Pulmonary artery endothelial cell (primary cell): ENCODE data around the gene SKAP1. TPM values are rescaled to one million over a fixed set of nuclear protein-coding genes. Genes with fewer than 3 reads are reported as not detected.
"Not testable (repeated sequence)": the region's sequence is repeated elsewhere in the genome, so short reads cannot be mapped to it uniquely, and the experiment has no call there.

ENCODE experiments used
- DNase-seq: peaks from one replicate; pipeline ENCODE4 v3.0.0-alpha.2; 2011; ENCODE audit warnings: low read depth, low spot score
- total RNA-seq: library from RNA; depleted of rRNA; stranded (reverse); fragments of >200 nt; gene quantifications from 2 replicates; pipeline ENCODE4 v1.2.3, GENCODE V29; 2014

SKAP1 gene
- total RNA-seq, 1 donor from 2014 or later: not detected

DNA sequence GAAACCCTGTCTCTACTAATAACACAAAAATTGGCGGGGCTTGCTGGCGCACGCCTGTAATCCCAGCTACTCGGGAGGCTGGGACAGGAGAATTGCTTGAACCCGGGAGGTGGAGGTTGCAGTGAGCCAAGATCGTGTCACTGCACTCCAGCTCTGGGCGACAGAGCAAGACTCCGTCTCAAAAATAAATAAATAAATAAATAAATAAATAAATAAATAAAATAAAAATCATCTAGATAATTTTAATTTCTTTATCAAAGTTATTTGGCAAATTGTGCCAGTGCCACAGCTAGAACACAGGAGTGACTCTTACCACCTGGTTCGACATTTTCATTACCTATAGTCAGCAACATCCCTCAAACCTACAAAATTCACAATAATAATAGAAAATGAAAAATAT, 143.1 kb downstream of the SKAP1 start:
- not testable (repeated sequence) for DNase-seq

DNA sequence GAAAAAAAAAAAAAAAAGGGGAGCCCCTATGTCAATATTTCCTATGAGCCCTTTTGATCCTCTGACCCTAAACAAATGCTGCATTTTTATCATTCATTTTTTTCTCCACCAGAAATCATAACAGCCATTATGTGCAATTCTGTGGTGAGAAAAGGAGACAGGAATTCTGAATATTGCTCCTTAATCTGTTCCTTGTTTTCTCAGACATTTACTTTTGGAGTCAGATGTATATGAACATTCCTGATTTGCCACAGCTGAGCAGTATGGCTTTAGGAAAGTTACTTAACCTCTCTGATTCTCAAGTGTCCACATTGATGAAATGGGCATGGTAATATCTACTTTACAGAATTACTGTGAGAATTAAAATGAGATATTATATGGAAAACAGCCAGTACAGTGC, 144.4 kb downstream of the SKAP1 start:
- DNase-seq: no peak

DNA sequence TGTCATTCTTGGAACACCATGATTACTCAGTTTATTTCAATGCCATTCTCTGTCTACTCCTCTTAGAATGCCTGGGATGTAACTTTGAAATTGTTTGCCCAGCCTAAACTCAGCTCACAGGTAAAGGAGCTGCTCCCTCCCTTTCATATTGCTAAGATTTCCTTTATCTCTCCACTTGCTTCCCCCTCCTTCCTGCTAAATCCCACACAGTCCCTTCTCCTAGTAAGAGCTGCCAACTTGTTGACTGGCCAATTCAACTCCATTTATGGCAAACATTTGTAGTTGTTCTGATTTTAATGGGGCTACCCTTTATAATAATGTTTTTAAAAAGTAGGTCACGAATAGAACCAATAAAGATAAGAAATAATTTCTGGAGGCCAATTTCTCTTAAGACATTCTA, 146.1 kb downstream of the SKAP1 start:
- no peak for DNase-seq

DNA sequence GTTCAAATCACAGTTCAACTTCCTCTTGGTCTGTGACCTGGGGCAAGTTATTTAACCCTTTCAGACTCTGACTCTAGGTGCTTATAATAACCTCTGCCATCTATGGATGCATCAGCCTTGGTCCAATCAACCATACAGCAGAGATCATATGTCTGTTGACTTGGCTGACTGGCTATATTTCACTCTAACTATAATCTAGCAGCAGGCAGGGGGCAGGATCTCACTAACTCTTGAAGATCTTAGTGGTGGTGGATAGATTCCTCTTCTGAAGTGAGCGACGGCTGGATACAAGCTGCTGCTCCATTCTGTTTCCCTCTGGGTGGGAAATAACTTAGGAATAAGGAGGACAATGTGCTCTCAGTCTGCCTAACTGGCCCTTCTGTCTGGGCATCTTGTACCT, 146.6 kb downstream of the SKAP1 start:
- DNase-seq: no peak

DNA sequence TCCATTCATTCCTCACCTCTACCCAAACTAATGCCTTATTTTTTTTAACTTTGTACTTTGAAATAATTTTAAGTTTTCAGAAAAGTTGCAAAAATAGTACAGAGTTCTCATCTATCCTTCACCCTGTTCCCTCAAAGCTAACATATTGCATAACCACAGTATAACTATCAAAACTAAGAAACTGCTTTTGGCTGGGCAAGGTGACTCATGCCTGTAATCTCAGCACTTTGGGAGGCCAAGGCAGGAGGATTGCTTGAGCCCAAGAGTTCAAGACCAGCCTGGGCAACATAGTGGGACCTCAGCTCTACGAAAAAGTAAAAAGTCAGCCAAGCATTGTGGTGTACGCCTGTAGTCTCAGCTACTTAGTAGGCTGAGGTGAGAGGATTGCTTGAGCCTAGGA, 147.7 kb downstream of the SKAP1 start:
- DNase-seq: no peak

DNA sequence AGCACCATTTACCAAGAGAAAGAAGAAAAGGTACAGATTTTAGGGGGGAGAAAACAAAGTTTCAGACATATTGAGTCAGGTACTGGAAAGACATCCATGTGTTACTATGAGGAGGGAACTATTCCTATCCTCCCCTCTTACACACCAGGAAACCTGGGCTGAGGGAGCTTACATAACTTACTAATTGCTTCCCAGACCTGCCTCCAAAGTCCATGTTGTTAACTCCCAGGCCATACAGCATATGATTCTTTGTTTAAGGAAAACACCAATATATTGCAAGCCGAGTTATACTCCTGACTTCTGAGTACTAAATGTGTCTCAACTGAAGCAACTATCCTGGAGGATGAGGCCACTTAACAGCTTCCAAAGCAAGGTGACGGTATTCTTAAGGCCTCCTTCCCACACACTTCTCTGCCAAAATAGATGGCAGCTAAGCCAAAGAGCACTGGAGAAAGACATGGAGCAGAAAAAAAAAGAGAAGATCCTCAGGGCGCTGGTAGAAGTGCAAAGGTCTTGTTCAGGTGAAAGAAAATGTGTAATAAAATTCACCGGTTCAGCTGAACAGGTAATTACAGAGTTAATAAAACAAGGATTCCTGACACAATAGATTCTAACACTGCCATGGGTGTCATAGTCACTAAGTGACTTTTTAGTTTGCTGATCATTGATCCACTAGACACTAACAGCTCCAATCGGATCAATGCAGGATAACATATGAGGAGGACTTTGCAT, 151.1 kb downstream of the SKAP1 start:
- no peak for DNase-seq

DNA sequence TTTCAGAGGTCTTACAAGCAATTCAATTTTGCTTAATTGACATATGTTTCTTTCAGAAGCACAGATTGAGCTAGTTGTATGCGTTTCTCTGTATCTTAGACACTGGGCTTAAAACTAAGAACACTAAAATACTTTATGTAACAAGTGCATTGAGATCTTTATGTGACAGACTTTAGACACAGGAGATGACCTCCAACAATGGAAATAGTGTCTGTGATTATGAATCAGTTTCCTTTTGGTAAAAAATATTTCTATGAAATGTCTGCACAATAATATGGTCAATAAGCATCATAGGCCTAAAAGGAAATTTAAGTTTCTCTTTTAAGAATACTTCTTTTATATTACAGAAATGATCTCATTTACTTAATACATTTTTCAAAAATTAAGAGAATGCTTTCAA, 153.2 kb downstream of the SKAP1 start:
- DNase-seq: no peak

DNA sequence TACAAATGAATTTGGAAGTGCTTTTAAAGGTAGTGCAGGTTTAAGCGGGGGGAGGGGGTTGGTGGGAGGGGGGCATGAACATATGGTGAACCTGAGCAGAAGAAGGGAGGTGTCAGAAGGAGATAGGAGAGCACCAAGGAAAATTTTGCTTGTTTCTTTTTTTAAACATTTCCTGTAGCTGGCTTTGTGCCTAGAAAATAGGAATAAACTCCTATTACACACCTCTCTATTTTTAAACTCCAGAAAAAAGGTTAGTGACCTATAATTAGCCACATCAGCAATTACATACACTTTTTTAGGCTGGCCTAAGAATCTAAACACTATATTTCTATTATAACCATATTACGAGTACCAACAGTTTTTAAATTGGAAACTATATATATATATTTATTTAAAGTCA, 159.1 kb downstream of the SKAP1 start:
- DNase-seq: no peak

DNA sequence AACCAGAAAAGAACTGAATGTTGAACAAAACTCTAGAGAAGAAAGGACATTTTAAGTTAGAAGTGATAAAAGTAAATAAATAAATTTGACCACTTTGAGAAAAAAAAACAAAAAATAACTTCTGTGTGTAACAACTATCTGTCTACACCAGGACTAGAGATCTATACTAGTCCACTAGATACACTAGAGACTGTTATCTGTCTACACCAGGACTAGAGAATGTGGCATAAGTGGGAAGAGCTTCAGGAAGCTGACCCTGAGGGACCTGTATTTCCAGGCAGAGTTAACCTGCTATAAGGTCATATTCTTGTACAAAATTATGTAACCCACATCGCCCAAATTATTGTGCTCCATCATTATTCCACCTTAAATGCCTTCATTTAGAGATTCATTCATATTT, 160.8 kb downstream of the SKAP1 start:
- DNase-seq: no peak

DNA sequence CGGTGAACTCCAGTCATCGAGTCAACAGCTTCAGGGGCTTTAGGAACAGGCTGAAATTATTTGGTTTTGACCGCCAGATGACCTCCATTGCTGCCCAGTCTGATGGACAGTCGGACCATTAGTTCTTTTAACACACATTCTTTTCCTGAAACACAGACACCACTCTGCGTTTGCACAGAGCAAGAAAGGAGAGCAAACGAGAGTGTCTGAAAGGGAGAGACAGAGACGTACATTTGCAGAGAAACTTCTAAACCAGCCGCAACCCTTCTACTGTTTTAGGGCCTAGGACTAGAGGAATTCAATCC, 166.3 kb downstream of the SKAP1 start:
- DNase-seq: no peak

DNA sequence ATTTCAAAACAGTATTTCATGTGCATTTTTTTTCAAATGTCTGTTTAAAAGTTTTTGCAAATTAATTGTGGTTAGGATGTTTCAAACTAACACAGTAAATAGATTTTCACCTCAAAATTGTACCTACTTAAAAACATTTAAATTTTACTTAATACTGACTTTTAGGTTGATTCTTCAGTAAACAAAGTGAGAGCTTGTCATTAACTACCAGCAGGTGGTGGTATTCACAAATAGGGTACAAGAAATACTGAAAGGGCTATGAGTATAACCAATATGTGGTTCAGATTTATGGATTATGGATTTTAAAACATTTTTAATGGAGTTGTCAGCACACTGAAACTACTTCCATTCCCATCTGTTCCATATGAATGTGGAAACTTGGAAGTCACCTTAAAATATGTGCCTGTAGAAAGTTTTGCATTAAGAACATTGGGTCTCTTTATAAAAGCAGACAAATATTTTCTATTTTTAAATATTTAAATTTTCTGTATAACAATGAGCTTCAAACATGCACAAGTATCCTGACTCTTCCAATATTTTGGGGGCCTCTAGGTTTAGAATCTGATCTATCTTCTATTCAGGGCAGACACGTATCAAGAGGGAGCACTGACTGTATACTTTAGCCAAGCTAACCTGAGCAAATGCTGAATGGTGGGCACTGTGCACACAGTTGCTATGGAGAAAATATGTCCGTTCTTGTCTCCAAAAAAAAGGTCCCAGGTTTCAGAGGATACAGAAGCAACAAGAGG, 166.9 kb downstream of the SKAP1 start:
- DNase-seq: no peak

DNA sequence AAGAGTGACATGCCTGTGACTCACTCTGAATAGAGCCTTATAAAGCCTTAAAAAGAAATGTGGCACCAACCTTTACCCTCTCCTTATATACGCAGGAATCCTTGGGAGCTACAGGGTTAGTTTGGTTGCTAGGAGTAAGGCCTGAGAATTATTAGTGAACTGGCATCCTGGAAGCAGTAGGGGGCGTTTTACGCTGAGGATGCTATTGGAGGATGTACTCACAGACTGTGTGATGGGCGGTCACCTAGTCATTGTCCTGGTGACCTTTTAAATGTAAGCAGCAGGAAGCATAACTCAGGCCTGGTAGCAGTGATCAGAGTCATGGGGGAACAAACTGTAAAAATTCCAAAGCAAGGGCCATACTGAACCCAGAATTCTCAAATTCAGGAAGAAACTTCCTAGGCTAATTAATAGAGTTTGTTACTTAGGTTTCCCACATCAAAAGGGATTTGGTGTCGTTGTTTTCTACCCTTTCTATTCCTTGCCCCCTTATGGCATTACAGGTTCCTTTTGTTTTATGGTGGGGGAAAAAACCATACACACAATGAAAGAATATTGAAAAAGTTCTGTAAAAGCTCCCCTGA, 168.6 kb downstream of the SKAP1 start:
- no peak for DNase-seq

DNA sequence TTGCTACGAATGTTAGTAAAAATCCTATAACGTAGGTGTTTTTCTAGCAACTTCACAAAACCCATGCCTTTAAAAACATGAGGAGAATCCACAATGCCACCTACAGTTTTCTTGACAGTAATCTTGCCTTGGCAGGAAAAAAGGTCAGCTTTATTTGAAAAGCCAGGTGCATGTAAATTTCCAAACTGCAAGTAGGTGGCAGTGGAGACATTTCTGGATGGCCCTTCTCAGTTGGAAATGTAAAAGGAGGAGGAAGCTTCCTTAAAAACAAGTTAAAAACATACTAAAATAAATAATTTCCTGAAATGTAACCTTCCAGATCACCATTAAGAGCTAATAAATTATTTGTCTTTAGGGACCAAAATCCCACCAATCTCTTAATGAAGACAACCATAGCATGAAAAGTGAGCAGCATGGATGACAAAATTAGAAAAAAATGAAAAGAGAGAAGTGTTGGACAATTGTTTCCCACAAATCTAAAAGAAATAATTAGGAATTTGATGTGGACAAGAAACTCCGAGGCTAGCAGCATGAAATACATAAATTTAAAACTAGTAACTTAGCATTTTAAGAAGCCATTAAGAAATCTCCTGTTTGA, 170.2 kb downstream of the SKAP1 start:
- DNase-seq: no peak

DNA sequence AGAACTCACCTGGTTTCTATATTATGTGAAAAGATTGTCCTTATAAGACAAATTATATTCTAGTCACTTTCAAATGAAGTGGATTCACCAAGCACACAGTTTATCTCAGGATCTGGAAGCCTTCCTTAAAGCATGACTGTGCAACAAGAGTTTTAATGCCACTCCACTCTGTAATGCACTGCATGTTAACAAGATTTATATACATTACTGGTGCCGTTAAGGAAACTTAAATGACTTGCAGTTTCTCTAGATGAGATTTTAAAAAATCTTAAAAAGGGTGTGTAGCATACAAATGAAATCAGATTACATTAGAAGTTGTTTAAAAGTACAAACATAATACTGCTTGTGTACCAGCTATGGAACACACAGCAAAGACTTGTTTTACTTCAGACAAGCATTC, 171.7 kb downstream of the SKAP1 start:
- DNase-seq: no peak

DNA sequence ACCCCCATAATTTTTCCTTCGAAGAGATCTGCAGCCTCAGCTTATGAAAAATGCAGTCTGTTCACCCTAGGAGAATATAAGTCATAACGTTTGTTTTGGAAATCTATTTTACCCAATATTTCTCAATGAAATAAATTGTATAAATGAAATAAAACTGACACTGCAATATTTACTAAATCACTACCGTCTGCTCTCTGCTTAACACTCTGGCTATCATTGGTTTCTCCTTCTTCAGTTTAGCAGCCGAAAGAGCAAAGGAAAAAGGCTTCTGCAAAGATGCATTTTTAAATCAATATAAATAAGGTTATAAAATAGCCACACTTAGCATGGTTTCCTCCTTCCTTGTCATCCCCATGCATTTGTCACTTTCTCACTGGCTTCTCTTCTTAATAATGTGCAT, 174.3 kb downstream of the SKAP1 start:
- no peak for DNase-seq

DNA sequence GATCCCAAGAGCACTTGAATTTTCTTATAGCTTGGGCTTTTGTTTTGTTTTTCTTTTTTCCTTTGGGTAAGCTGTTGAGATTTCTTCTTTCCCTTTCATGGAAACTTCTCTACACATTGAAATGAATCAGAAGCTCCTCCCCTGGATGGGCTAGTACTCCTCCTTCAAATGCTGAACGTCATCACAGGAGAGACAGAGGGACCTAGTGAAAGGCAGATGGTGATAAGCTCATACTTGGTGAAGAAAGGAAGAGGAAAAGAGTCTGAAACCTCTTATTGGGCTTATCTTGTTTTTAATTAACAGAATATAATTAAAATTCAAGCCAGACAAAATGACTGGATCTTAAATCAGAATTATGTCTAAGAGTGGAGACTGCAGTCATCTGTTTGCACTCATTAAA, 175.1 kb downstream of the SKAP1 start:
- DNase-seq: no peak

DNA sequence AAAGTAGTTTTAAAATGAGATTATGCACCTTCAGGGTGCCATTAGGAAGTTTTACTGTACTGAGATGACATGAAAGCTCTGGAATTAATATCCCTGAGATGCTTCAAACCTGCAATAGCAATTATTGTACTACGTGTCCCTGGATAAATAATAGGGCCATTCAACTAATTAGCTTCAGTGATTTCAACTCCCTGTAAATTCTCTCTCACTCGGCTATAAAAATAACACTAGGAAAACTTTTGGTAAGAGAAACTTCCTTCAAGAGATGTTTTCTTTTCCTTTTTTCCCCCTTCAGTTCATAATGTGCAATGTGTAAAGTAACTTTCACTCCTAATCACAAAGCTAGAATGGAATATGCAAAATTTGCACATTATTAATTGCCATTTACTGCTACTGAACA, 176.0 kb downstream of the SKAP1 start:
- no peak for DNase-seq

DNA sequence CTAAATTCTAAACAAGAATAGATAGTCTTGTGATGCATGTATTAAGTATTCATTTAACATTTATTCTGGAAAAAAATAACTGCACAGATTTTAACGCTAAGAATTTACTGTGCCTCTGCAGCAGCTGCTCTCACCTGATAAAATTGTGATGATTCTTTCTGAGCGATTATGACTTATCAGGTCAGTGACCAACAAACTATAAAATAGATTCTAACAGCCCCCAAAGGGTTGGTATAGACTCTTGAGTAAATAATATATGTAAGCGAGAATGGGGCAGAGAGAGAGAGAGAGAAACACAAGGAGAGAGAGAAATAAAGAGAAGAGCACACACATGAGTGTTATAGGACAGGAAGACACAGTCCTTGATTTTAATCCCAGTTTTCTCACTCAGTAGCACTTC, 178.1 kb downstream of the SKAP1 start:
- DNase-seq: no peak

DNA sequence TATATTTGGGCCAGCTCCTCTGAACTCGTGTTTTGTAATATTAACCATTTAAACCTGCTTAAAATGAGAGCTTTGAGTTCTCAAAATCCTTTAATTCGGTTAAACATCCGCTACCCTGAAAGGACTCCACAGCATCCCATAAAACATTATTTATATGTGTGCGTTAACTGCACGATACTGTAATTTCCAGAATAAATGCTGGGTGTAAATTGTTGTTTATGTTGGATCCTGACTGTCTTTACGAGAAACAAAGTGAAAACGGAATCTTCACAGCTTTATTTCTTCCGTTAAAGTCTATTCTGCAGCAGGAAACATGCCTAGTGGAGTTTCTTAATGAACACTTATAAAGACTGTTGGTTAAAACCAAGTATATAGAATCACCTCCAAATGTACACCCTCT, 179.1 kb downstream of the SKAP1 start:
- no peak for DNase-seq

DNA sequence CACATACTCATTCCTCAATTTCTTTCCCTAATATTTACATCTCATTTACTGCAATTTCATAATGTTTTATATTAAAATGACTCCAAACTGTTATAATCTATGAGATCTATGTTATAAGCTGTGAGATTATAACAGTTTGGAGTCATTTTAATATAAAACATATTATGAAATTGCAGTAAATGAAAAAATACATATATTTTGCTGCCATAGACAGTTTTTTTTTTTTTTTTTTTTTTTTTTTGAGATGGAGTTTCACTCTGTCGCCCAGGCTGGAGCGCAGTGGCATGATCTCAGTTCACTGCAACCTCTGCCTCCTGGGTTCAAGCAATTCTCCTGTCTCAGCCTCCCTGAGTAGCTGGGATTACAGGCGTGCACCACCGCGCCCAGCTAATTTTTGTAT, 180.0 kb downstream of the SKAP1 start:
- DNase-seq: not testable (repeated sequence)

DNA sequence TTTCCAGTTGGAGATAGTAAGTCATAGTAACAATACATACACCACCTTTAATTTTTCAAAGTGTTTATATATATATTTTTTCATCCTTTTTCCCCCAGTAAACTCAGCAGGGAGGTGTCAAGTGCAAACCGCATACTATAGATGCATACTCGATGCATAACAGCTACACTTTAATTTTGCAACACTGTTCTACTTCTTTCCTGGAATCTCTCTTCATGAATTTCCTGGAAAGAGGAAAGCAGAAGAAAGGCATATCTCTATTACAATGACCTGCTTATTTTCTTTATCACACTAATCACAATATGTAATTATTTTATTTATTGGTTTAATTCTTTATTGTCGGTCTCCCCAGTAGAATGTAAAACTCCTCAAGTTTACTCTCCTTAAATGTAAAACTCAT, 182.4 kb downstream of the SKAP1 start:
- DNase-seq: no peak

DNA sequence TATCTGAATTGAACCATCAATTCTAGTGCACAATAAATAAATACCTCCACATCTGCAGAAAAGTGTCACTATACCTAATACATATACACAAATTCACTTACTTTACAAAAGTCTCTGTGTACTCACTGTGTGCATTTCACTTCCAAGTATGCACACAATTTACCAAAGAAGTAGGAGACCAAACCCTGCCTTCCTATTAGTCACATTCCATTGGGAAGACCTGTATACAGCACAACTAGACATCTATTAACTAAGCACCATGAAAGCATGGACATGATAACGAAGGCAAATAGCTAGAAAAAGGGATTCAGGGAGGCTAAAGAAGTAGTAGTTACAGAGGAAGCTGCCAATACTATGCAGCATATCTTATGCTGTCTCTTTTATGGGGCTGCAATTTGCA, 183.0 kb downstream of the SKAP1 start:
- DNase-seq: no peak

DNA sequence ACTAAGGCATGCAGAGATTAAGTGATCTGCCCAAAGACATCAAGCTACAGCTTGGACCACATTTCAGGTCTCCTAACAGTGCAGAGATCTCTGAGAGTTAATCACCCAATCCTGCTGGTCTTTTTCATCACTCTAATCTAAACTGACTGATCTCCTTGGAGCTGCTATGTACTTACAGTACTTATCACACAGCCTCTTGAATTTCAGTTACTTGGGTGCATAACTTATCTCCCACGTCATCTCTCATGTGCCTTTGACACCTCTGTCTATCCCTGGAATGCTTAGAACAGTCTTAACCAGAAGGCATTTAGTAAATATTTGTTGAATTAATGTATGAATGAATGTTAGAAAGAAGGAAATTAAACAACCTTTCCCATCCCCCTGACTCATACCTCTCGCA, 183.4 kb downstream of the SKAP1 start:
- no peak for DNase-seq
